ENCODE data around the gene CATSPERZ.

The CATSPERZ gene

GRCh38 chr11:64351136-64351631 is 51.0 kb downstream of the CATSPERZ start:
- DNase-seq (ENCODE audit: extremely low read depth, insufficient read length): no peak
- TF ChIP-seq, protein P1, sequence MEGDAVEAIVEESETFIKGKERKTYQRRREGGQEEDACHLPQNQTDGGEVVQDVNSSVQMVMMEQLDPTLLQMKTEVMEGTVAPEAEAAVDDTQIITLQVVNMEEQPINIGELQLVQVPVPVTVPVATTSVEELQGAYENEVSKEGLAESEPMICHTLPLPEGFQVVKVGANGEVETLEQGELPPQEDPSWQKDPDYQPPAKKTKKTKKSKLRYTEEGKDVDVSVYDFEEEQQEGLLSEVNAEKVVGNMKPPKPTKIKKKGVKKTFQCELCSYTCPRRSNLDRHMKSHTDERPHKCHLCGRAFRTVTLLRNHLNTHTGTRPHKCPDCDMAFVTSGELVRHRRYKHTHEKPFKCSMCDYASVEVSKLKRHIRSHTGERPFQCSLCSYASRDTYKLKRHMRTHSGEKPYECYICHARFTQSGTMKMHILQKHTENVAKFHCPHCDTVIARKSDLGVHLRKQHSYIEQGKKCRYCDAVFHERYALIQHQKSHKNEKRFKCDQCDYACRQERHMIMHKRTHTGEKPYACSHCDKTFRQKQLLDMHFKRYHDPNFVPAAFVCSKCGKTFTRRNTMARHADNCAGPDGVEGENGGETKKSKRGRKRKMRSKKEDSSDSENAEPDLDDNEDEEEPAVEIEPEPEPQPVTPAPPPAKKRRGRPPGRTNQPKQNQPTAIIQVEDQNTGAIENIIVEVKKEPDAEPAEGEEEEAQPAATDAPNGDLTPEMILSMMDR (IDR thresholded peaks at IDR 0.05; ENCODE audit: insufficient read depth, low read length, poor library complexity, severe bottlenecking): no peak
- peaks cover 31% of the 10 kb centered on the region for H3K36me3 ChIP-seq (ENCODE audit: control insufficient read depth, insufficient read depth, low read length)
- no peak overlapping the region for H3K4me3 ChIP-seq (replicated peaks; ENCODE audit: low read depth, low read length)
- H3K27me3 ChIP-seq (replicated peaks; ENCODE audit: control insufficient read depth, insufficient read depth, low read length): no peaks in the 10 kb centered on the region

GRCh38 chr11:64352099-64352994 is 52.2 kb downstream of the CATSPERZ start:
- no peak overlapping the region for H3K4me3 ChIP-seq (replicated peaks; ENCODE audit: low read depth, low read length)
- TF ChIP-seq, protein P1 (IDR thresholded peaks at IDR 0.05; ENCODE audit: insufficient read depth, low read length, poor library complexity, severe bottlenecking): no peak
- DNase-seq (ENCODE audit: extremely low read depth, insufficient read length): no peak
- H3K27me3 ChIP-seq (replicated peaks; ENCODE audit: control insufficient read depth, insufficient read depth, low read length): no peaks in the 10 kb centered on the region
- peaks cover 27% of the 10 kb centered on the region for H3K36me3 ChIP-seq (ENCODE audit: control insufficient read depth, insufficient read depth, low read length)

- Histone ChIP-seq H3K27me3 (replicated peaks; ENCODE audit: control insufficient read depth, insufficient read depth, low read length) (no peaks in the 10 kb centered on the region), H3K36me3 (ENCODE audit: control insufficient read depth, insufficient read depth, low read length) (peaks cover 29% of the 10 kb centered on the region), H3K4me3 (replicated peaks; ENCODE audit: low read depth, low read length) (no peak overlapping the region)
- TF ChIP-seq, protein P1 (IDR thresholded peaks at IDR 0.05; ENCODE audit: insufficient read depth, low read length, poor library complexity, severe bottlenecking): no peak
- DNase-seq (ENCODE audit: extremely low read depth, insufficient read length): no peak
These were observed 53.0 kb downstream of the CATSPERZ start for GRCh38 chr11:64352995-64353714.

DNA sequence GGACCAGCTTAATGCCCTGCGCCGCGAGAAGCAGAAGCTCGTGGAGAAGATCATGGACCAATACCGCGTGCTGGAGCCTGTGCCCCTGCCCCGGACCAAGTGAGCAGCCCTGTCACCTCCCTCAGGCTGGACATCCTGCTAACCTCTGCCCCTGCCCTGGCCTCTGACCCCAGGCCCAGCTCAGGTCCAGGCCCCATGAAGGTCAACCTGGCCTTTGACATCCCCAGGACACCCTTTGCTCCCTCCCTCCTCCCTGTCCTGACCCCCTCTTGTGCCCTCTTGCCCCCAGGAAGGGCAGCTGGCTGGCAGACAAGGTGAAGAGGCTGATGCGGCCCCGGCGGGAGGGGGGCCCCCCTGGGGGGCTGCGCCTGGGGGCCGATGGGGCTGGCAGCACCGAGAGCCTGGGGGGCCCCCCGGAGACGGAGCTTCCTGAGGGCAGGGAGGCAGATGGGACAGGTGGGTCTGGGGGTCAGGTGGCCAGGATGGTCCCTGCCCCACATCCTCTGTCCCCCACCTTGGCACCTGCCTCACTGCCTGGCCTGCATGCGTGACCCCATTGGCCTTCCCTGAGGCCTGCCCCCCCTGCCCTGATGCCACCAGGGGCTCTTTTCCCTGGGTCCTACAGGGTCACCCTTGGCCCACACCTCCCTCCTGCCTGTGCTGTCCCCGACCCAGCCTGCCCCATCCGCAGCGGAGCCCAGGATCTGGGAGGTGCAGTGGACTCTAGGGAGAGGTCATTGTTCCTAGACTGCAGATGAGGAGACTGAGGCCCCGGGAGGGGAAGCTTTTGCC is 53.8 kb downstream of the CATSPERZ start:
- Histone ChIP-seq H3K36me3 (ENCODE audit: control insufficient read depth, insufficient read depth, low read length) (peaks cover 27% of the 10 kb centered on the region), H3K4me3 (replicated peaks; ENCODE audit: low read depth, low read length) (no peak overlapping the region), H3K27me3 (replicated peaks; ENCODE audit: control insufficient read depth, insufficient read depth, low read length) (no peaks in the 10 kb centered on the region)
- TF ChIP-seq, protein P1 (IDR thresholded peaks at IDR 0.05; ENCODE audit: insufficient read depth, low read length, poor library complexity, severe bottlenecking): no peak
- no peak for DNase-seq (ENCODE audit: extremely low read depth, insufficient read length)
